ENCODE data around the gene RWDD2A.
"Not testable (repeated sequence)": the region's sequence is repeated elsewhere in the genome, so short reads cannot be mapped to it uniquely, and the experiment has no call there.

The RWDD2A gene

GRCh38 chr6:83192871-83193746, at the start of gene RWDD2A, which contains the start of gene PGM3:
TSS of gene RWDD2A (plus strand) at chr6:83193357. CDS start at chr6:83194452, 1,095 bp downstream.
TSS of gene PGM3 (minus strand) at chr6:83193265. CDS start at chr6:83191012, 2,253 bp downstream.
- peak; percentile 87 for DNase-seq (ENCODE audit: low spot score)

DNA sequence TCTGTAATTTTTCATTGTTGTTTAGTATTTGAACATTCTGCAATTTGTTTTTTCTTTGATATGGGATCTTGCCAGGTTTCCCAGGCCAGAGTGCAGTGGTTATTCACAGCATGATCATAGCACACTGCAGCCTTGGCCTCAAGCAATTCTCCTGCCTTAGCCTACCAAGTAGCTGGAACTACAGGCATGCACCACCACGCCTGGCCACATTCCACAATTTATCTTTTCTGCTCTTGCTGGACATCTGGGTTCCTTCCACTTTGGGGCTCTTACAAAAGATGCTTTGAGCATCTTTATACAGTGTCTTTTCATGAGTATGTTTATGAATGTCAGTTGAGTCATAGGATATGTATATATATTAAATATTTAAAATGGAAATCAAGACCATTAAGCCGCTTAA, 42.0 kb upstream of the RWDD2A start:
- no peak for DNase-seq (ENCODE audit: low spot score)

- DNase-seq (ENCODE audit: low spot score) = no peak
Observed at GRCh38 chr6:83152913-83153312, 40.2 kb upstream of the RWDD2A start.

DNA sequence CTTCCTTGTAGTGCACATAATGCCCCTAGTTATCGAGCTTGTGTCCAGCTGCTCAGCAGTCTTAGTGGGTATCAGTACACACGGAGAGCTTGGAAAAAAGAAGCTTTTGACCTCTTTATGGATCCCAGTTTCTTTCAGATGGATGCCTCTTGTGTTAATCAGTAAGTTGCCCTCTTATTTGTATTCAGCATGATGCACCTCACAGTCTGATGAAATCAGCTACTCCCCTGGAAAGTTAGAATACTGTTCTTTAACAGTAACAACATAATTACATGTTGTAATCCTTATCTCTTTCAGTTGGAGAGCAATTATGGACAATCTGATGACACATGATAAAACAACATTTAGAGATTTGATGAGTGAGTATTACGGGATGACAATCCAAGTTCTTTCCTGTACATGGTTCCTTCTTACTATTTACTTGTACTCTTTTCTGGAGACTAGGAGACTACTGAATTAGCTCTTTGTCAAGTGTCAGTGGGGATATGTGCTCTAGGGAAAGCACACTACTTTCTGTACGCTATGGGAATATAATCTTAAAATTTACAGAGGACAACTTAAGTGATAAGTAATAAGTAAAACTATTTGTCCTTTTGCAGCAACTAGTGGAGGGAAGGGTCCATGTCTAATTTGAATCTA, 39.2 kb upstream of the RWDD2A start:
- no peak for DNase-seq (ENCODE audit: low spot score)

DNA sequence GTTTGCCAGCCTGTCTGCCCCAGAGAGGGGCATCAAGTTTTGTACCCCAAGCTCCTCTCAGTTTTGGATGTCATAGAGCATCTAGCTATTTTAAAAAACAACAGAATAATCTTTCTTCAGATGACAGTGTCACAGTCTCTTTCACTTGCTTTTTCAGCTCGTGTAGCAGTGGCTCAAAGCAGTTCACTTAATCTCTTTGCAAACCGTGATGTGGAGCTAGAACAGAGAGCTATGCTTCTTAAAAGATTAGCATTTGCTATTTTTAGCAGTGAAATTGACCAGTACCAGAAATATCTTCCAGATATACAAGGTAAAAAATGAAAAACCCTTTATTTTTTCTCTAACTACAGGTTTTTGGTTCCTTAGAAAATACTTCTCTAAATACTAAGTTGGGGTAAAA, 37.4 kb upstream of the RWDD2A start:
- no peak for DNase-seq (ENCODE audit: low spot score)

- no peak for DNase-seq (ENCODE audit: low spot score)
Observed at GRCh38 chr6:83160167-83160566, 33.0 kb upstream of the RWDD2A start.

DNA sequence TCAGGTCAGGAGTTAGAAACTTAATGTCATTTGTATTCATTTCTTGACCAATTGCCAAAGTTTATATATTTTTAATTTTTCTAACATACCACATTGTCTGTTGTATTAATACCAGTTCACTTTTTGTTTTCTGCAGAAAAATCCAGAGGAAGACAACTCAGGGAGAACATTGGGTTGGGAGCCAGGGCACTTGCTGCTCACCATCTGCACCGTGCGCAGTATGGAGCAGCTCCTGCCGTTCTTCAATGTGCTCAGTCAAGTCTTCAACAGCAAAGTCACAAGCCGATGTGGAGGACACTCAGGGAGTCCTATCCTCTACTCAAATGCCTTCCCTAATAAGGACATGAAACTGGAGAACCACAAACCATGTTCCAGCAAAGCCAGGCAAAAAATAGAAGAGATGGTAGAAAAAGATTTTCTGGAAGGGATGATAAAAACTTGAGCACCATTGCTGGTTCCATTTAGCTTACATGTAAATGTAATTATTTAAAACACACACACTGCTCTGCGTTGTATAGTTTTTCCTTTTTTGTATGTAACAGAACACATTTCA, 25.4 kb upstream of the RWDD2A start:
- DNase-seq (ENCODE audit: low spot score) = no peak

GRCh38 chr6:83168556-83168955, 24.6 kb upstream of the RWDD2A start:
- no peak for DNase-seq (ENCODE audit: low spot score)

GRCh38 chr6:83169106-83169505, 24.1 kb upstream of the RWDD2A start:
- no peak for DNase-seq (ENCODE audit: low spot score)

GRCh38 chr6:83169511-83169910, 23.6 kb upstream of the RWDD2A start:
- no peak for DNase-seq (ENCODE audit: low spot score)

DNA sequence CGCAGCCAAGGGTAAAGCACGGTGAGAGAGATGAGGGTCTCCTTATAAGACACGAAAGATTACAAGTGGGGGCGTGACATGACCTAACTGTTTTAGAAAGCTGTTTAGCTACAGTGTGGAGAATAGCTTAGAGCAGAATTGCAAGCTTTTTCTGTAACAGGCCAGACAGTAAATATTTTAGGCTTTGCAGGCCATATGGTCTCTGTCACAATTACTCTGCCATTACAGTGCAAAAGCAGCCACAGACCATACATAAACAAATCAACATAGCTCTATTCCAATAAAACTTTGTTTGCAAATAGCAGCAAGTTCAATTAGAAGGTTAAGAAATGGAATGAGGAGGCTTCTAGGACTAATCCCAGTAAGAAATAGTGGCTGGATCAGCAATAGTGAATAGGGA, 16.9 kb upstream of the RWDD2A start:
- no peak for DNase-seq (ENCODE audit: low spot score)

- no peak for DNase-seq (ENCODE audit: low spot score)
Observed at GRCh38 chr6:83180426-83180950, 12.7 kb upstream of the RWDD2A start.

- no peak for DNase-seq (ENCODE audit: low spot score)
Observed at GRCh38 chr6:83182114-83182513, 11.0 kb upstream of the RWDD2A start.

DNA sequence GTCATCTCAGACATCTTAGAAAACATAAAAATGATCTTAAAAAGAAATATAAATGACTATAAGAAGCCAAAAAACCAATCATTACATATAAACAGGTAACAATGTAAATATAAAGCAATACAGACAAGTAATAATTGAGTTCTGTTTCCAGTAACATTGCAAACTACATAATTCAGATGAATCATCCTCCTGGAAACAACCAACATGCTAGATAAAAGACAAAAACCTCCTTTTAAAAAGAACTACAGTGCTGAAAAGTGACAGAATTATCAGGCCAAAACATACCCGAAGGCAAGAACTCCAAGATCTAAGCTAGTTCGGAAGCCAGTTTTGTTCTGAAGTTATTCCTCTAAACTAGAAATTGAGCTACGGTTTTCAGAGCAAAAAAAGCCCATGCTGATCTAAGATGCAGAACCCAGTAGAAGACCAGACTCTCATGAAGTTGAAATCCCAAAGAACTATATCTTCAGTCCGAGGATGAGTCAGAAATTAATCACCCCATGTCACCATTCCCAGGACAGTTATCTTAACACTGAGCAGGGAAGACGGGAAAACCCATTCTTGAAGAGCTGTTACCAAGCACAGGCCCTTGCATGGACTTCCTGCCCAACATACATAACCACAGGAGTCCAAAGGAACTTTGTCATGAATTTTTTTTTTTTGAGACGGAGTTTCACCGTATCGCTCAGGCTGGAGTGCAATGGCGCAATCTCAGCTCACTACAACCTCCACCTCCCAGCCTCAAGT, 9.9 kb upstream of the RWDD2A start:
- DNase-seq (ENCODE audit: low spot score) = peak; percentile 42

DNA sequence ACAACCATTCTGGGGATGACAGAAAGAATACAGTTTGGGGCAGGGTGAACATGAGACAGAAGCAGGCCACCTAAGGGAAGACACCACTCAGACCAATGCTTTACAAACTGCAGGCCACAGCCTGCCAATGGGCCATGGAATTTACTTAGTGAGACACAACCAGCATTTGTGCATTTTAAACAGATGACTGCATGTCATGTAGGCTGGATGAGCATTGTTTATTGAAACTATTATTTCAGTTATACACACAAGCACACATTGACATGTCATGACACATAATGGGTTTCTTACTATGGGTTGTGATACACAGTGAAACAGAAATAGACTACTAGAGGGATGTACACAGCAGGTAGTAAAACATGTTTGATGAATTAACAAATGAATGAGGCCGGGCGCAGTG, 8.1 kb upstream of the RWDD2A start:
- DNase-seq (ENCODE audit: low spot score) = no peak

DNA sequence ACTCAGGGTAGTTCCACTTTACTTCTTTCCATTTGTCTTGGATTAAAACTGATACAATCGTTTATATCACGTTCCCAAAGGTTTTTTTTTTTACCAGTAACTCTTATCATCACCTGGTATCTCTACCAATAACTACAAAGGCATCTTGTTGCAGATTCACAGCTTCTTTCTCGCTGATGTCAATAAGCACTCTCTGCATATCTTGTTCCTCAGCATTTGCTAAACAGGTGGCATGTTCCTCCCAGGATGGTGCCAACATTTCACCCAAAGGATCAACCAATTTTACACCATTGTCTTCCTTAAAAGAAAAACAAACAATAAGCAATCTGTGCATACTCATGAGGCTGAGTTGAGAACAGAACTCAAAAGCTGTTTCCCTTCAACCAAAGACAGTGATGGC, 4.7 kb upstream of the RWDD2A start:
- no peak for DNase-seq (ENCODE audit: low spot score)

GRCh38 chr6:83190626-83191025, 2.5 kb upstream of the RWDD2A start:
- DNase-seq (ENCODE audit: low spot score) = no peak

DNA sequence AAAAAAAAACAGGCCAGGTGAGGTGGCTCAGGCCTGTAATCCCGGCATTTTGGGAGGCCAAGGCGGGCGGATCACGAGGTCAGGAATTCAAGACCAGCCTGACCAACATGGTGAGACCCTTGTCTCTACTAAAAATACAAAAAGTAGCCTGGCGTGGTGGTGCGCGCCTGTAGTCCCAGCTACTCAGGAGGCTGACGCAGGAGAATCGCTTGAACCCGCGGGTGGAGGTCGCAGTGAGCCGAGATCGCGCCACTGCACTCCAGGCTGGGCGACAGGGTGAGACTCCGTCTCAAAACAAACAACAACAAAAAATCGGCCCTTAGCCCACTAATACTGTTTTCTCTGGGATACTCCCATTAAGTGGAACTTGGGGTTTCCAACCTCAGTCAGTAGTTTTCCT, 1.2 kb upstream of the RWDD2A start:
- DNase-seq (ENCODE audit: low spot score) = not testable (repeated sequence)

GRCh38 chr6:83192456-83192855, 701 bp upstream of the RWDD2A start:
- DNase-seq (ENCODE audit: low spot score) = peak; percentile 80

DNA sequence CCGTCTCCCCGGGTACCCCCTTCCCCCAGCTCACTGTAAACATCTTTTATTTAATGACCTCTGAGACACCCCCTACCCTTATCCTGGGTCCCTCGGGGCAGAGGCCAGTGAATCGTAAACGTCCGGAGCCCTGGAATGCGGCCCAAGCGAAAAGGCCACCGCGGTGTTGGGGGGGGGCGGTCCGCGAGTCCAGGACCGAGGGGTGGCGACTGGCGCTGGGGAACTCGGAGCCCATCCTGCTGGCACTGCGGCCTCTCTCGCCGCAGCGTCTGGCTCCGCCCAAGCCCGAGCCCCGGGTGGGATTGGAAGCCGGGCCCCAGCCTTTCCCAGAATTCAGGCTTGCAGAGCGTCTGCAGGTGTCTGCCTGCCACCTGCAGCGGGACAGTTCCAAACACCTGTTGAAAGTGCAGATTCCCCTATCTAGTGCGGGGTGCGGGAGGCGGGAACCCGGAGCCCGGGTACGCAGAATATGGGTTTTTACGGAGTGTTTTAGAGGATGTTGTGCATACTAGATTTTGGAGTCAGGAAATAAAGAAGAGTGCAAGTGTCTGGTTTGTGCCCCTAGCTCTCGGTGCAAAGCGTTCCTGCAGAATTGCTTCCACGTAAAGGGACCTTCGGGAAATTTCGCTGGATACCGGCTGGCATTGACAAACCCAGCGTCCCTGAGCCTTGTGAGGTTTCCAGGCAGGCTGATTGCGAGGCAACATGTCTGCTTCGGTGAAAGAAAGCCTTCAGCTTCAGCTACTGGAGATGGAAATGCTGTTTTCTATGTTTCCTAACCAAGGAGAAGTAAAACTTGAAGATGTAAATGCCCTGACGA, 800 bp downstream of the RWDD2A start:
- DNase-seq (ENCODE audit: low spot score) = peak; percentile 37

- no peak for DNase-seq (ENCODE audit: low spot score)
Observed at GRCh38 chr6:83198486-83199172, 5.5 kb downstream of the RWDD2A start.
